Panc1 (cell line): Measurements from ENCODE around the gene BNIP5. TPM values are rescaled to one million over a fixed set of nuclear protein-coding genes. Genes with fewer than 3 reads are reported as not detected.

Source experiments
- ATAC-seq: fragments of 200-7000 bp; cut with Tn5 transposase; 2 replicates; pipeline ENCODE4 v1.9.1; 2020; ENCODE audit warnings: mild to moderate bottlenecking, moderate library complexity
- BruUV-seq: library from RNA; stranded (reverse); fragments of 400-500 nt; replicated peaks from 2 replicates; lab custom pipeline; 2021; lab: Mats Ljungman, UMichigan
- CTCF ChIA-PET: fragments of 300-600 bp; sonication (Branson Sonifier 250); formaldehyde crosslinking; loops from one replicate; lab custom pipeline; 2022; ENCODE audit warnings: antibody characterized with exemption; lab: Charles Lee
- POLR2A ChIA-PET: fragments of 300-600 bp; sonication (Branson Sonifier 250); formaldehyde crosslinking; loops from one replicate; lab custom pipeline; 2022; ENCODE audit warnings: antibody characterized with exemption; lab: Charles Lee
- DNase-seq: peaks from one replicate; pipeline ENCODE4 v3.0.0-alpha.2; 2010; ENCODE audit warnings: low read depth, low spot score
- H3K27ac ChIP-seq: 2 replicates; pipeline ENCODE4 v1.5.1; 2011; ENCODE audit warnings: mild to moderate bottlenecking, low read length, inconsistent platforms
- H3K27me3 ChIP-seq: fragments of 200-500 bp; sonication (Bioruptor generic); 2 replicates; pipeline ENCODE4 v1.6.0; 2014; ENCODE audit warnings: low read length, inconsistent platforms; ENCODE audit not compliant: control insufficient read depth, insufficient read depth
- H3K36me3 ChIP-seq: fragments of 200-500 bp; sonication (Bioruptor generic); 2 replicates; pipeline ENCODE4 v1.5.1; 2014; ENCODE audit warnings: inconsistent platforms, mild to moderate bottlenecking, low read length, moderate library complexity; ENCODE audit not compliant: control insufficient read depth, insufficient read depth
- H3K4me1 ChIP-seq: 2 replicates; pipeline ENCODE4 v1.5.1; 2011; ENCODE audit warnings: inconsistent platforms, mild to moderate bottlenecking, low read length, moderate library complexity; ENCODE audit not compliant: control insufficient read depth, insufficient read depth
- H3K4me3 ChIP-seq, 2 experiments: 2 replicates each; pipeline ENCODE4 v1.5.1; 2011 to 2012; ENCODE audit warnings: low read depth in 2 of 2, low read length in 2 of 2, mild to moderate bottlenecking in 2 of 2, inconsistent platforms in 1 of 2, moderate library complexity in 1 of 2
- H3K9me3 ChIP-seq: fragments of 200-500 bp; sonication (Bioruptor generic); 2 replicates; pipeline ENCODE4 v1.5.1; 2014; ENCODE audit warnings: low read depth, mild to moderate bottlenecking, inconsistent platforms, low read length, moderate library complexity; ENCODE audit not compliant: control insufficient read depth, insufficient read depth
- CTCF ChIP-seq: fragments of 450-650 bp; IDR thresholded peaks from 2 replicates; pipeline ENCODE4 v1.5.1; 2017; ENCODE audit warnings: mild to moderate bottlenecking
- POLR2AphosphoS5 ChIP-seq: IDR thresholded peaks from 2 replicates; pipeline ENCODE4 v1.6.1; 2012; ENCODE audit warnings: mild to moderate bottlenecking, low read depth, low read length, moderate library complexity
- REST ChIP-seq, 2 experiments: IDR thresholded peaks; 2 replicates each; pipeline ENCODE4 v1.6.1; 2011 to 2012; ENCODE audit warnings: low read depth in 2 of 2, control low read depth in 1 of 2, low read length in 1 of 2, mild to moderate bottlenecking in 1 of 2, moderate library complexity in 1 of 2; ENCODE audit not compliant: insufficient read depth in 1 of 2
- SIN3A ChIP-seq: IDR thresholded peaks from 2 replicates; pipeline ENCODE4 v1.6.1; 2012; ENCODE audit warnings: low read depth, mild to moderate bottlenecking, low read length, moderate library complexity, borderline replicate concordance; ENCODE audit not compliant: insufficient read depth
- TCF7L2 ChIP-seq: IDR thresholded peaks from 2 replicates; pipeline ENCODE4 v1.6.1; 2011; ENCODE audit warnings: mild to moderate bottlenecking, low read depth, low read length, inconsistent platforms
- in situ Hi-C: cut with HindIII; loops from 2 replicates; pipeline ENCODE4 v1.10.0; 2016; ENCODE audit warnings: low sequenced_read_pairs, low pct_unique_long_range_greater_than_20kb
- intact Hi-C: fragments of 100-400 bp; cut with micrococcal nuclease; formaldehyde crosslinking; loops from one replicate; pipeline ENCODE4 v1.10.0; 2022; ENCODE audit not compliant: unreplicated experiment
- total RNA-seq: library from RNA; stranded (reverse); gene quantifications from one replicate; pipeline ENCODE4 v1.2.1, GENCODE V29; 2021; ENCODE audit not compliant: unreplicated experiment

Gene BNIP5
- total RNA-seq, 1 experiment from 2014 or later = not detected

GRCh38 chr6:36319436-36319762, 17.3 kb downstream of the BNIP5 start:
- no peaks in the 10 kb centered on the region for H3K9me3 ChIP-seq
- no peak for TF ChIP-seq TCF7L2
- TF ChIP-seq POLR2AphosphoS5 = no peak
- TF ChIP-seq SIN3A = no peak
- no peak for TF ChIP-seq CTCF
- no peak for TF ChIP-seq REST (IDR thresholded peaks at IDR 0.05; ENCODE audit: insufficient read depth in 1 of 2, low read depth in 2 of 2, low read length in 1 of 2)
- no peak overlapping the region for H3K4me3 ChIP-seq
- H3K27ac ChIP-seq = no peak overlapping the region
- ATAC-seq (no peak), DNase-seq (no peak)
- BruUV-seq = no TSS peak
- no peaks in the 10 kb centered on the region for H3K4me1 ChIP-seq
- in situ Hi-C loops = no loop called here
- ChIA-PET POLR2A (no interaction called here), CTCF (no interaction called here)
- intact Hi-C loops = no loop called here
- no peaks in the 10 kb centered on the region for H3K36me3 ChIP-seq
- peaks cover 3% of the 10 kb centered on the region; the same call in 1 of the 2 replicates for H3K27me3 ChIP-seq

- CTCF ChIA-PET = no interaction called here
- H3K27ac ChIP-seq = no peak overlapping the region
- TF ChIP-seq REST (IDR thresholded peaks at IDR 0.05; ENCODE audit: insufficient read depth in 1 of 2, low read depth in 2 of 2, low read length in 1 of 2) = no peak
- TF ChIP-seq POLR2AphosphoS5 = no peak
- no peak for TF ChIP-seq CTCF
- TF ChIP-seq TCF7L2 = no peak
- TF ChIP-seq SIN3A = no peak
Observed at GRCh38 chr6:36318690-36319435, 17.8 kb downstream of the BNIP5 start.

More at GRCh38 chr6:36318690-36319435, 17.8 kb downstream of the BNIP5 start:
- DNase-seq (no peak), ATAC-seq (no peak)
- BruUV-seq = no TSS peak
- intact Hi-C loops = no loop called here
- no peaks in the 10 kb centered on the region for H3K4me1 ChIP-seq
- POLR2A ChIA-PET = no interaction called here
- H3K9me3 ChIP-seq = no peaks in the 10 kb centered on the region
- in situ Hi-C loops = no loop called here
- peaks cover 3% of the 10 kb centered on the region; the same call in 1 of the 2 replicates for H3K27me3 ChIP-seq
- H3K36me3 ChIP-seq = no peaks in the 10 kb centered on the region
- H3K4me3 ChIP-seq = no peak overlapping the region
